Neural cell (in vitro differentiated cells): ENCODE measurements around the gene GPC3. TPM values are rescaled to one million over a fixed set of nuclear protein-coding genes. Genes with fewer than 3 reads are reported as not detected.

ENCODE experiments used
- H2AFZ ChIP-seq: fragments of 200-600, 300-800 bp; sonication (generic), shearing (Covaris generic); 2 replicates; pipeline ENCODE4 v1.6.0; 2014; ENCODE audit warnings: low read depth, mild to moderate bottlenecking, antibody characterized with exemption, low read length, moderate library complexity
- H3F3A ChIP-seq: fragments of 200-600 bp; shearing (Covaris generic); 2 replicates; pipeline ENCODE4 v1.6.1; 2016; ENCODE audit warnings: mild to moderate bottlenecking, moderate library complexity, mixed read lengths, antibody characterized with exemption, low read length; ENCODE audit not compliant: insufficient read depth, poor library complexity, severe bottlenecking
- H3K27ac ChIP-seq: fragments of 200-600, 300-800 bp; sonication (generic), shearing (Covaris generic); 2 replicates; pipeline ENCODE4 v1.5.1; 2014; ENCODE audit warnings: mild to moderate bottlenecking, low read length, moderate library complexity
- H3K27me3 ChIP-seq: fragments of 300-800, 200-600 bp; sonication (generic), shearing (Covaris generic); 2 replicates; pipeline ENCODE4 v1.6.0; 2014; ENCODE audit warnings: mild to moderate bottlenecking, low read depth, low read length, moderate library complexity; ENCODE audit not compliant: insufficient read depth
- H3K36me3 ChIP-seq: fragments of 300-800, 200-600 bp; sonication (generic), shearing (Covaris generic); 2 replicates; pipeline ENCODE4 v1.5.1; 2014; ENCODE audit warnings: mild to moderate bottlenecking, antibody characterized with exemption, low read length, moderate library complexity; ENCODE audit not compliant: insufficient read depth
- H3K4me2 ChIP-seq: fragments of 300-800, 200-600 bp; sonication (generic), shearing (Covaris generic); 2 replicates; pipeline ENCODE4 v1.6.0; 2014; ENCODE audit warnings: mild to moderate bottlenecking, low read length
- H3K4me3 ChIP-seq: fragments of 300-800, 200-600 bp; sonication (generic), shearing (Covaris generic); 2 replicates; pipeline ENCODE4 v1.5.1; 2014; ENCODE audit warnings: mild to moderate bottlenecking, low read length, moderate library complexity
- H3K79me2 ChIP-seq: fragments of 200-600 bp; shearing (Covaris generic); replicated peaks from 2 replicates; pipeline ENCODE4 v1.6.0; 2014; ENCODE audit warnings: mild to moderate bottlenecking, low read length, moderate library complexity; ENCODE audit not compliant: insufficient read depth
- H3K9ac ChIP-seq: fragments of 300-800, 200-600 bp; sonication (generic), shearing (Covaris generic); 2 replicates; pipeline ENCODE4 v1.6.1; 2016; ENCODE audit warnings: mild to moderate bottlenecking, low read length, mixed read lengths
- H3K9me2 ChIP-seq: fragments of 200-600 bp; shearing (Covaris generic); 2 replicates; pipeline ENCODE4 v1.6.1; 2016; ENCODE audit warnings: mild to moderate bottlenecking, low read length, mixed read lengths; ENCODE audit not compliant: insufficient read depth
- H3K9me3 ChIP-seq: fragments of 200-600, 300-800 bp; sonication (generic), shearing (Covaris generic); 2 replicates; pipeline ENCODE4 v1.6.1; 2016; ENCODE audit warnings: mild to moderate bottlenecking, mixed run types, low read length, moderate library complexity, mixed read lengths
- H4K20me1 ChIP-seq: fragments of 200-600 bp; shearing (Covaris generic); 2 replicates; pipeline ENCODE4 v1.6.1; 2016; ENCODE audit warnings: mild to moderate bottlenecking, mixed run types; ENCODE audit not compliant: insufficient read depth
- EP300 ChIP-seq: fragments of 450-650 bp; conservative IDR thresholded peaks from 2 replicates; pipeline ENCODE4 v1.6.1; 2014; ENCODE audit warnings: antibody characterized with exemption, mild to moderate bottlenecking, moderate library complexity; ENCODE audit not compliant: poor library complexity, severe bottlenecking
- EZH2 ChIP-seq: fragments of 200-600, 300-800 bp; shearing (Covaris generic), sonication (generic); IDR thresholded peaks from 2 replicates; pipeline ENCODE4 v1.6.1; 2014; ENCODE audit warnings: antibody characterized with exemption, low read length, borderline replicate concordance, mild to moderate bottlenecking; ENCODE audit not compliant: insufficient read depth, poor library complexity, severe bottlenecking
- MXI1 ChIP-seq: fragments of 450-650 bp; conservative IDR thresholded peaks from 2 replicates; pipeline ENCODE4 v1.6.1; 2014; ENCODE audit warnings: antibody characterized with exemption, mild to moderate bottlenecking; ENCODE audit not compliant: poor library complexity, severe bottlenecking
- POLR2AphosphoS5 ChIP-seq: IDR thresholded peaks from 2 replicates; pipeline ENCODE4 v1.6.1; 2012
- RAD21 ChIP-seq: fragments of 450-650 bp; conservative IDR thresholded peaks from 2 replicates; pipeline ENCODE4 v1.6.1; 2014; ENCODE audit warnings: antibody characterized with exemption, mild to moderate bottlenecking, moderate library complexity
- SMC3 ChIP-seq: fragments of 450-650 bp; conservative IDR thresholded peaks from 2 replicates; pipeline ENCODE4 v1.6.1; 2014; ENCODE audit warnings: antibody characterized with exemption, mild to moderate bottlenecking, moderate library complexity; ENCODE audit not compliant: poor library complexity
- TAF1 ChIP-seq: IDR thresholded peaks from 2 replicates; pipeline ENCODE4 v1.6.1; 2012; ENCODE audit warnings: low read depth
- polyA plus RNA-seq: library from polyadenylated mRNA; depleted of rRNA; stranded (reverse); fragments of >200 nt; gene quantifications from 2 replicates; pipeline ENCODE4 v1.2.3, GENCODE V29; 2014
- TF ChIP-seq, protein P1 (sequence below): IDR thresholded peaks from 2 replicates; pipeline ENCODE4 v1.6.1; 2012; ENCODE audit warnings: borderline replicate concordance
- TF ChIP-seq, protein P2 (sequence below): fragments of 450-650 bp; IDR thresholded peaks from 2 replicates; pipeline ENCODE4 v1.5.1; 2014; ENCODE audit warnings: antibody characterized with exemption, mild to moderate bottlenecking, moderate library complexity; ENCODE audit not compliant: poor library complexity, severe bottlenecking

Gene GPC3
- polyA plus RNA-seq, 1 donor from 2014 or later = 2.1 TPM

DNA sequence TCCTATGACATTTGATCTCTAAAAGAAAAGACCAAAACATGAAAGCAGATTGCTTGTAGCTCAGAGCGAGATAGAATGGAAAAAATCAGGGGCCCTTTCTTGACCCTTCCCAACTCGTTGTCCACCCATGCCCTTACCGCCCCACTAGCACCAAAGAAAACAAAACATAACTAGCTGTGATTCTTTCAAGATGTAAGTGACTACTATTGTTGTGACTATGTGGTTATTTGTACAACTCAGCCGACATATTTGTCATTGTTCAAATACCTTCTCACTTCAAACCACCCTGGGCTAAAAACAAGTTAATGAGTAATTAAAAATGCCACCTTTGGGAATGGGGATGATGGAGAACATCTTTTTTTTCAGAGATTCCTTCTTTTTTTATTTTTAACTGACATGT lies 399.0 kb downstream of the GPC3 start:
- Histone ChIP-seq H3K4me2 (no peak overlapping the region), H4K20me1 (no peaks in the 10 kb centered on the region), H3K4me3 (no peak overlapping the region), H3K79me2 (no peaks in the 10 kb centered on the region), H3K9ac (no peak overlapping the region), H2AFZ (no peak overlapping the region), H3F3A (no peaks in the 10 kb centered on the region), H3K9me3 (no peaks in the 10 kb centered on the region), H3K27me3 (no peaks in the 10 kb centered on the region), H3K9me2 (no peaks in the 10 kb centered on the region), H3K36me3 (no peaks in the 10 kb centered on the region), H3K27ac (no peak overlapping the region)
- TF ChIP-seq, protein P1, sequence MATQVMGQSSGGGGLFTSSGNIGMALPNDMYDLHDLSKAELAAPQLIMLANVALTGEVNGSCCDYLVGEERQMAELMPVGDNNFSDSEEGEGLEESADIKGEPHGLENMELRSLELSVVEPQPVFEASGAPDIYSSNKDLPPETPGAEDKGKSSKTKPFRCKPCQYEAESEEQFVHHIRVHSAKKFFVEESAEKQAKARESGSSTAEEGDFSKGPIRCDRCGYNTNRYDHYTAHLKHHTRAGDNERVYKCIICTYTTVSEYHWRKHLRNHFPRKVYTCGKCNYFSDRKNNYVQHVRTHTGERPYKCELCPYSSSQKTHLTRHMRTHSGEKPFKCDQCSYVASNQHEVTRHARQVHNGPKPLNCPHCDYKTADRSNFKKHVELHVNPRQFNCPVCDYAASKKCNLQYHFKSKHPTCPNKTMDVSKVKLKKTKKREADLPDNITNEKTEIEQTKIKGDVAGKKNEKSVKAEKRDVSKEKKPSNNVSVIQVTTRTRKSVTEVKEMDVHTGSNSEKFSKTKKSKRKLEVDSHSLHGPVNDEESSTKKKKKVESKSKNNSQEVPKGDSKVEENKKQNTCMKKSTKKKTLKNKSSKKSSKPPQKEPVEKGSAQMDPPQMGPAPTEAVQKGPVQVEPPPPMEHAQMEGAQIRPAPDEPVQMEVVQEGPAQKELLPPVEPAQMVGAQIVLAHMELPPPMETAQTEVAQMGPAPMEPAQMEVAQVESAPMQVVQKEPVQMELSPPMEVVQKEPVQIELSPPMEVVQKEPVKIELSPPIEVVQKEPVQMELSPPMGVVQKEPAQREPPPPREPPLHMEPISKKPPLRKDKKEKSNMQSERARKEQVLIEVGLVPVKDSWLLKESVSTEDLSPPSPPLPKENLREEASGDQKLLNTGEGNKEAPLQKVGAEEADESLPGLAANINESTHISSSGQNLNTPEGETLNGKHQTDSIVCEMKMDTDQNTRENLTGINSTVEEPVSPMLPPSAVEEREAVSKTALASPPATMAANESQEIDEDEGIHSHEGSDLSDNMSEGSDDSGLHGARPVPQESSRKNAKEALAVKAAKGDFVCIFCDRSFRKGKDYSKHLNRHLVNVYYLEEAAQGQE = no peak
- TF ChIP-seq RAD21 (no peak), MXI1 (no peak), TAF1 (no peak), SMC3 (no peak), EP300 (no peak), POLR2AphosphoS5 (no peak), EZH2 (no peak)
- TF ChIP-seq, protein P2, sequence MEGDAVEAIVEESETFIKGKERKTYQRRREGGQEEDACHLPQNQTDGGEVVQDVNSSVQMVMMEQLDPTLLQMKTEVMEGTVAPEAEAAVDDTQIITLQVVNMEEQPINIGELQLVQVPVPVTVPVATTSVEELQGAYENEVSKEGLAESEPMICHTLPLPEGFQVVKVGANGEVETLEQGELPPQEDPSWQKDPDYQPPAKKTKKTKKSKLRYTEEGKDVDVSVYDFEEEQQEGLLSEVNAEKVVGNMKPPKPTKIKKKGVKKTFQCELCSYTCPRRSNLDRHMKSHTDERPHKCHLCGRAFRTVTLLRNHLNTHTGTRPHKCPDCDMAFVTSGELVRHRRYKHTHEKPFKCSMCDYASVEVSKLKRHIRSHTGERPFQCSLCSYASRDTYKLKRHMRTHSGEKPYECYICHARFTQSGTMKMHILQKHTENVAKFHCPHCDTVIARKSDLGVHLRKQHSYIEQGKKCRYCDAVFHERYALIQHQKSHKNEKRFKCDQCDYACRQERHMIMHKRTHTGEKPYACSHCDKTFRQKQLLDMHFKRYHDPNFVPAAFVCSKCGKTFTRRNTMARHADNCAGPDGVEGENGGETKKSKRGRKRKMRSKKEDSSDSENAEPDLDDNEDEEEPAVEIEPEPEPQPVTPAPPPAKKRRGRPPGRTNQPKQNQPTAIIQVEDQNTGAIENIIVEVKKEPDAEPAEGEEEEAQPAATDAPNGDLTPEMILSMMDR = no peak

DNA sequence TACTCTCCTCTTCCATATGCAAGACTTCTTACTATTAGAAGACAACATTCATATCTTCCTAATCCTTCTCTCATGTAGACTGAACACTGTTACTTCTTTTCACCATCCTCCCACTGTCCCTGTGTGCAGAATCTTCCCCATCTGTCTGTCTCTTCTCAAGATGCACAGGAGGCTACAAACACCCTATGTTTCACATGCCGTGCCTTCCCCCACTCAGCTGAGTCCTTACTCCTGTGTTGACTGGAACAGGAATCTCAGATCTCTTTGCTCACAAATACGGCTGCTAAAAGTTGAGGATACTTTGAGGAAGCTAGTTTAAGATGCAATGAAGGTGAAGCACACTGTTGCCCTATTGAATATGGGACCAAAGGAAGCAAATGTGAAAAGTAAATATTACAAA lies 401.6 kb downstream of the GPC3 start:
- Histone ChIP-seq H3F3A (no peaks in the 10 kb centered on the region), H3K9me3 (no peaks in the 10 kb centered on the region), H3K4me3 (no peak overlapping the region), H4K20me1 (no peaks in the 10 kb centered on the region), H3K4me2 (no peak overlapping the region), H3K27me3 (no peaks in the 10 kb centered on the region), H3K79me2 (no peaks in the 10 kb centered on the region), H3K27ac (no peak overlapping the region), H3K9me2 (no peaks in the 10 kb centered on the region), H2AFZ (no peak overlapping the region), H3K9ac (no peak overlapping the region), H3K36me3 (no peaks in the 10 kb centered on the region)
- TF ChIP-seq MXI1 = no peak
- TF ChIP-seq, protein P2 = no peak
- TF ChIP-seq EP300 = no peak
- TF ChIP-seq POLR2AphosphoS5 = no peak
- no peak for TF ChIP-seq EZH2
- TF ChIP-seq, protein P1 = no peak
- TF ChIP-seq TAF1 = no peak
- no peak for TF ChIP-seq SMC3
- no peak for TF ChIP-seq RAD21
